HepG2 (cell line): ENCODE data around the gene LIN28A. TPM values are rescaled to one million over a fixed set of nuclear protein-coding genes. Genes with fewer than 3 reads are reported as not detected.

ENCODE experiments used
- ATAC-seq: fragments of 200-7000 bp; cut with Tn5 transposase; 3 replicates; pipeline ENCODE4 v1.9.1; 2020; ENCODE audit warnings: mild to moderate bottlenecking, moderate library complexity
- BruUV-seq: library from RNA; stranded (reverse); fragments of 400-500 nt; replicated peaks from 2 replicates; lab custom pipeline; 2021; lab: Mats Ljungman, UMichigan
- CTCF ChIA-PET: fragments of 300-600 bp; formaldehyde crosslinking; extraction: SDS; loops from one replicate; lab custom pipeline; 2021; ENCODE audit warnings: low total read pairs, inconsistent platforms, low intra/inter-chr PET ratio; lab: Yijun Ruan, JAX
- POLR2A ChIA-PET: fragments of 350-600 bp; sonication (Branson Sonifier 250); formaldehyde crosslinking; loops from one replicate; lab custom pipeline; 2020; ENCODE audit warnings: antibody characterized with exemption, inconsistent platforms; lab: Yijun Ruan, JAX
- DNase-seq: peaks from one replicate; pipeline ENCODE4 v3.0.0-alpha.2; 2015; ENCODE audit warnings: low spot score
- FAIRE-seq: peaks from 3 replicates; lab custom pipeline; 2011; peaks lifted over from hg19 to GRCh38; lab: Jason Lieb, UNC
- H2AFZ ChIP-seq: one replicate; pipeline ENCODE4 v1.6.1; 2011; ENCODE audit warnings: low read length, inconsistent platforms
- H3K27ac ChIP-seq: fragments of 300-600 bp; 3 replicates; pipeline ENCODE4 v1.8.0; 2011; ENCODE audit warnings: mixed run types, mild to moderate bottlenecking, mixed read lengths, low read length, inconsistent platforms; ENCODE audit not compliant: insufficient read depth; ENCODE audit errors: extremely low read length
- H3K27me3 ChIP-seq, 2 experiments: fragments of 200-600 bp in 1 of 2; 2 replicates in 1 of 2; 3 replicates in 1 of 2; pipeline versions ENCODE4 v1.6.0 to v1.8.0; 2011; ENCODE audit warnings: low read length in 2 of 2, mild to moderate bottlenecking in 2 of 2, moderate library complexity in 2 of 2, inconsistent platforms in 1 of 2; ENCODE audit not compliant: insufficient read depth in 2 of 2, control insufficient read depth in 1 of 2
- H3K36me3 ChIP-seq, 2 experiments: fragments of 200-600 bp in 1 of 2; replicated peaks in 1 of 2; 2 replicates in 1 of 2; 3 replicates in 1 of 2; pipeline versions ENCODE4 v1.5.1 to v1.8.0; 2011; ENCODE audit warnings: low read length in 2 of 2, inconsistent platforms in 1 of 2; ENCODE audit not compliant: insufficient read depth in 2 of 2, control insufficient read depth in 1 of 2
- H3K4me1 ChIP-seq: 2 replicates; pipeline ENCODE4 v1.5.1; 2012; ENCODE audit warnings: low read length, inconsistent platforms; ENCODE audit not compliant: insufficient read depth
- H3K4me2 ChIP-seq: 2 replicates; pipeline ENCODE4 v1.6.0; 2011; ENCODE audit warnings: low read depth, low read length, inconsistent platforms
- H3K4me3 ChIP-seq, 3 experiments: fragments of 200-600 bp in 1 of 3; sonication (generic), shearing (Covaris generic) in 1 of 3; replicated peaks in 1 of 3; 2 replicates each; pipeline ENCODE4 v1.5.1; 2011 to 2016; ENCODE audit warnings: low read length in 3 of 3, inconsistent platforms in 2 of 3, low read depth in 2 of 3, mild to moderate bottlenecking in 2 of 3, control low read depth in 1 of 3, mixed read lengths in 1 of 3; ENCODE audit not compliant: insufficient read depth in 1 of 3
- H3K79me2 ChIP-seq: one replicate; pipeline ENCODE4 v1.6.1; 2011; ENCODE audit warnings: low read length, inconsistent platforms; ENCODE audit not compliant: insufficient read depth
- H3K9ac ChIP-seq: 2 replicates; pipeline ENCODE4 v1.6.0; 2011; ENCODE audit warnings: mild to moderate bottlenecking, low read depth, low read length, inconsistent platforms; ENCODE audit not compliant: insufficient read depth
- H3K9me3 ChIP-seq: 2 replicates; pipeline ENCODE4 v1.5.1; 2012; ENCODE audit warnings: mild to moderate bottlenecking, low read length
- H4K20me1 ChIP-seq: 2 replicates; pipeline ENCODE4 v1.6.0; 2011; ENCODE audit warnings: inconsistent platforms, mild to moderate bottlenecking, low read length, moderate library complexity; ENCODE audit not compliant: insufficient read depth
- ELF1 ChIP-seq: sonication (generic); formaldehyde crosslinking; IDR thresholded peaks from 2 replicates; pipeline ENCODE4 v1.4.0; 2020; ENCODE audit warnings: missing genetic modification reagents
- ERF ChIP-seq: IDR thresholded peaks from 2 replicates; pipeline ENCODE4 v1.6.1; 2018; ENCODE audit warnings: missing biosample characterization, missing genetic modification reagents
- HNRNPH1 ChIP-seq: fragments of 200-400 bp; formaldehyde crosslinking; optimal IDR thresholded peaks from 2 replicates; pipeline ENCODE3; 2017; ENCODE audit warnings: mild to moderate bottlenecking, low read depth, low read length
- HNRNPL ChIP-seq: fragments of 200-400 bp; formaldehyde crosslinking; IDR thresholded peaks from 2 replicates; pipeline ENCODE4 v1.6.1; 2017; ENCODE audit warnings: mild to moderate bottlenecking, low read depth, low read length
- KAT8 ChIP-seq: IDR thresholded peaks from 2 replicates; pipeline ENCODE4 v1.6.1; 2016; ENCODE audit warnings: missing genetic modification reagents, missing compliant biosample characterization
- NFYC ChIP-seq: IDR thresholded peaks from 2 replicates; pipeline ENCODE4 v1.6.1; 2016; ENCODE audit warnings: missing genetic modification reagents, missing compliant biosample characterization
- PCBP1 ChIP-seq: fragments of 200-400 bp; formaldehyde crosslinking; IDR thresholded peaks from 2 replicates; pipeline ENCODE4 v1.6.1; 2017; ENCODE audit warnings: mild to moderate bottlenecking, low read depth, low read length, borderline replicate concordance
- SALL1 ChIP-seq: sonication (generic); formaldehyde crosslinking; IDR thresholded peaks from 2 replicates; pipeline ENCODE4 v1.8.0; 2022; ENCODE audit warnings: mild to moderate bottlenecking, missing genetic modification reagents
- SMYD3 ChIP-seq: sonication (generic); formaldehyde crosslinking; IDR thresholded peaks from 2 replicates; pipeline ENCODE4 v1.8.1; 2023; ENCODE audit warnings: mild to moderate bottlenecking, missing genetic modification reagents
- SRF ChIP-seq: IDR thresholded peaks from 2 replicates; pipeline ENCODE4 v1.6.1; 2011; ENCODE audit warnings: mild to moderate bottlenecking, low read depth, low read length, moderate library complexity
- SYNCRIP ChIP-seq: fragments of 200-400 bp; formaldehyde crosslinking; IDR thresholded peaks from 2 replicates; pipeline ENCODE4 v1.6.1; 2018; ENCODE audit warnings: mild to moderate bottlenecking, low read depth, low read length; ENCODE audit not compliant: insufficient read depth
- ZNF549 ChIP-seq: sonication (generic); formaldehyde crosslinking; IDR thresholded peaks from 2 replicates; pipeline ENCODE4 v1.5.0; 2020; ENCODE audit warnings: missing genetic modification reagents
- ZNF614 ChIP-seq: IDR thresholded peaks from 2 replicates; pipeline ENCODE4 v1.6.1; 2018; ENCODE audit warnings: missing biosample characterization, missing genetic modification reagents, inconsistent platforms, borderline replicate concordance
- ZNF615 ChIP-seq: sonication (generic); formaldehyde crosslinking; IDR thresholded peaks from 2 replicates; pipeline ENCODE4 v1.5.0; 2020; ENCODE audit warnings: mild to moderate bottlenecking, missing genetic modification reagents, borderline replicate concordance
- ZNF816 ChIP-seq: sonication (generic); formaldehyde crosslinking; IDR thresholded peaks from 2 replicates; pipeline ENCODE4 v1.8.0; 2022; ENCODE audit warnings: missing genetic modification reagents, mild to moderate bottlenecking, borderline replicate concordance
- ZSCAN29 ChIP-seq: sonication (generic); formaldehyde crosslinking; conservative IDR thresholded peaks from 2 replicates; pipeline ENCODE4 v1.4.0; 2020; ENCODE audit warnings: mild to moderate bottlenecking, missing genetic modification reagents
- WGBS: methylation state at CpG from one replicate; pipeline ENCODE4 v1.1.6; 2017; ENCODE audit warnings: low lambda C conversion rate; 5-methylcytosine and 5-hydroxymethylcytosine counted together
- in situ Hi-C: cut with HindIII; loops from 2 replicates; pipeline ENCODE4 v1.10.0; 2017; ENCODE audit warnings: low pct_unique_long_range_greater_than_20kb; ENCODE audit not compliant: extremely low pct_ligation_motif_present
- intact Hi-C: fragments of 100-400 bp; cut with micrococcal nuclease; formaldehyde crosslinking; loops from one replicate; pipeline ENCODE4 v1.10.0; 2022; ENCODE audit not compliant: unreplicated experiment
- polyA plus RNA-seq, 8 experiments: library from polyadenylated mRNA; depleted of rRNA in 3 of 8; stranded (reverse) in 7 of 8; unstranded in 1 of 8; fragments of >200 nt; fragmentation: Illumina TruSeq in 4 of 8; extraction: Trizol in 4 of 8; gene quantifications; 2 replicates each; pipeline versions ENCODE4 v1.2.1 to v1.2.3, GENCODE V29; 2011 to 2016; ENCODE audit warnings: low read depth in 4 of 8, missing spikeins in 1 of 8, mixed read lengths in 1 of 8; ENCODE audit not compliant: insufficient read depth in 1 of 8
- total RNA-seq, 5 experiments: library from RNA; depleted of rRNA; stranded (reverse); fragments of >200 nt; fragmentation: Illumina TruSeq; extraction: Trizol; gene quantifications; 2 replicates each; pipeline ENCODE4 v1.2.3, GENCODE V29; 2016; ENCODE audit warnings: low read depth in 1 of 5
- TF ChIP-seq, protein P1 (sequence below): sonication (generic); formaldehyde crosslinking; IDR thresholded peaks from 2 replicates; pipeline ENCODE4 v1.4.0; 2020; ENCODE audit warnings: mild to moderate bottlenecking, missing genetic modification reagents
- TF ChIP-seq, protein P2 (sequence below): sonication (generic); formaldehyde crosslinking; IDR thresholded peaks from 2 replicates; pipeline ENCODE4 v1.4.0; 2020; ENCODE audit warnings: missing genetic modification reagents

LIN28A gene
- total and polyA plus RNA-seq, 2 of the 13 experiments (the other 11 are each of a cell fraction or from before 2014, with no cell fraction given), result not detected

DNA sequence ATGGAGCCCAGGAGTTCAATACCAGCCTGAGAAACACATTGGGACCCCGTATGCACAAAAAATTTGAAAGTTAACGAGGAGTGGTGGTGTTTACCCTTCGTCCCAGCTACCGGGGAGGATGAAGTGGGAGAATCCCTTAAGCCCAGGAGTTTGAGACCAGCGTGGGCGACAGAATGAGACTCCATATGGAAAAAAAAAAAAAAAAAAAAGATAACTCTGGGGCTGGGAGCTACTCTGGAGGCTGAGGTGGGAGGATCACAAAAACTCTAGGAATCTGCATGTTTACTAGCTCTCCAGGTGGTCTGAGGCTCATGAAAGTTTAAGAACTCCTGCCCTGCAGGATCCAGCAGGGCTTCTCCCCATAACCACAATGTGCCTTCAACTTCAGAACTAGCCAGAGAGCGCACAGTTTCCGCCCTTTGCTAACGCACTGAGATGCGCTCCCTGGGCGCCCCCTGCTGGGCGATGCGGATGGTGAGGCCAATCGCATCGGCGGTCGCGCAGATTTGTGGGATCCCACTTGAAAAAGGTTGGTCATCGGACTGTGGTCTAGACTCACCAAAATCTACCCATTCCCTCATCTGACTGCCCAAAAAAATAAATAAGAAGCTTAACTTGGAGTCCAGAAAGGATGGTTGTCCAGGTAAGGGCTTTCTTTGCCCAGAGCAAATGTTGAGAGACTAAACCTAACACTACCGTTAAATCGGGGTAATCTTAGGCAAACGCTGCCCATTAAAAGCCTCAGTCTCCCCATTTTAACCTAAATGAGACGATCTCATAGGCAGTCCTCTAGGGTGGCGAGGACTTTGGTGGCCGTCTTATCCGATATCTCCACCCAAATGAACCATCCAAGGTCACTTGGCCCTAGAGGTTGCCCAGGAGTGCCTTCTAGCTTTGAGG lies 46.8 kb upstream of the LIN28A start:
- Histone ChIP-seq H3K27me3 (peaks cover 0 to 1% of the 10 kb centered on the region in 2 experiments; a peak in 2 of 5 replicates), H3K27ac (no peak overlapping the region), H3K36me3 (no peaks in the 10 kb centered on the region; a peak in 1 of 5 replicates), H3K4me1 (peaks cover 57% of the 10 kb centered on the region), H2AFZ (peak overlapping the region; percentile 55), H3K79me2 (no peaks in the 10 kb centered on the region), H3K4me2 (peak overlapping the region; percentile 52), H4K20me1 (no peaks in the 10 kb centered on the region), H3K4me3 (0 out of 6 replicates have a peak overlapping the region, but pooled peaks of 1 of the 3 experiments have one; percentile 18), H3K9me3 (no peaks in the 10 kb centered on the region), H3K9ac (no peak overlapping the region)
- CTCF ChIA-PET, result interaction anchor here (1.0 to 4.0 kb wide), 7 partner anchors 28 to 175 kb away, joined by 3 to 51 read pairs (median 11); no protein-coding TSS in a partner anchor
- POLR2A ChIA-PET, result interaction anchor here (1.2 to 1.4 kb wide), 3 partner anchors 11 to 78 kb away, joined by 3 to 11 read pairs (median 4); no protein-coding TSS in a partner anchor
- peak; percentile 90 for FAIRE-seq
- peak; percentile 71 for DNase-seq
- in situ Hi-C loops (loop anchor here (5.0 kb wide), 2 partner anchors 41 to 76 kb away; no protein-coding TSS in a partner anchor), intact Hi-C loops (loop anchor here (1.0 to 2.0 kb wide), 2 partner anchors 43 to 78 kb away; no protein-coding TSS in a partner anchor)
- peak; percentile 77 for ATAC-seq
- BruUV-seq, result no TSS peak
- WGBS, result 20% methylated on average over 19 of the region's 26 CpGs
- TF ChIP-seq SRF, result no peak
- TF ChIP-seq ZNF615 (CRISPR knock-in tag), result no peak
- peak; percentile 65; the same call in 1 of the 2 replicates for TF ChIP-seq SALL1
- TF ChIP-seq, protein P1, sequence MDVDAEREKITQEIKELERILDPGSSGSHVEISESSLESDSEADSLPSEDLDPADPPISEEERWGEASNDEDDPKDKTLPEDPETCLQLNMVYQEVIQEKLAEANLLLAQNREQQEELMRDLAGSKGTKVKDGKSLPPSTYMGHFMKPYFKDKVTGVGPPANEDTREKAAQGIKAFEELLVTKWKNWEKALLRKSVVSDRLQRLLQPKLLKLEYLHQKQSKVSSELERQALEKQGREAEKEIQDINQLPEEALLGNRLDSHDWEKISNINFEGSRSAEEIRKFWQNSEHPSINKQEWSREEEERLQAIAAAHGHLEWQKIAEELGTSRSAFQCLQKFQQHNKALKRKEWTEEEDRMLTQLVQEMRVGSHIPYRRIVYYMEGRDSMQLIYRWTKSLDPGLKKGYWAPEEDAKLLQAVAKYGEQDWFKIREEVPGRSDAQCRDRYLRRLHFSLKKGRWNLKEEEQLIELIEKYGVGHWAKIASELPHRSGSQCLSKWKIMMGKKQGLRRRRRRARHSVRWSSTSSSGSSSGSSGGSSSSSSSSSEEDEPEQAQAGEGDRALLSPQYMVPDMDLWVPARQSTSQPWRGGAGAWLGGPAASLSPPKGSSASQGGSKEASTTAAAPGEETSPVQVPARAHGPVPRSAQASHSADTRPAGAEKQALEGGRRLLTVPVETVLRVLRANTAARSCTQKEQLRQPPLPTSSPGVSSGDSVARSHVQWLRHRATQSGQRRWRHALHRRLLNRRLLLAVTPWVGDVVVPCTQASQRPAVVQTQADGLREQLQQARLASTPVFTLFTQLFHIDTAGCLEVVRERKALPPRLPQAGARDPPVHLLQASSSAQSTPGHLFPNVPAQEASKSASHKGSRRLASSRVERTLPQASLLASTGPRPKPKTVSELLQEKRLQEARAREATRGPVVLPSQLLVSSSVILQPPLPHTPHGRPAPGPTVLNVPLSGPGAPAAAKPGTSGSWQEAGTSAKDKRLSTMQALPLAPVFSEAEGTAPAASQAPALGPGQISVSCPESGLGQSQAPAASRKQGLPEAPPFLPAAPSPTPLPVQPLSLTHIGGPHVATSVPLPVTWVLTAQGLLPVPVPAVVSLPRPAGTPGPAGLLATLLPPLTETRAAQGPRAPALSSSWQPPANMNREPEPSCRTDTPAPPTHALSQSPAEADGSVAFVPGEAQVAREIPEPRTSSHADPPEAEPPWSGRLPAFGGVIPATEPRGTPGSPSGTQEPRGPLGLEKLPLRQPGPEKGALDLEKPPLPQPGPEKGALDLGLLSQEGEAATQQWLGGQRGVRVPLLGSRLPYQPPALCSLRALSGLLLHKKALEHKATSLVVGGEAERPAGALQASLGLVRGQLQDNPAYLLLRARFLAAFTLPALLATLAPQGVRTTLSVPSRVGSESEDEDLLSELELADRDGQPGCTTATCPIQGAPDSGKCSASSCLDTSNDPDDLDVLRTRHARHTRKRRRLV (CRISPR knock-in tag), result no peak
- no peak for TF ChIP-seq NFYC (CRISPR knock-in tag)
- TF ChIP-seq ZSCAN29 (CRISPR knock-in tag), result no peak
- peak; percentile 55 for TF ChIP-seq ELF1 (CRISPR knock-in tag)
- TF ChIP-seq ZNF816, result no peak
- TF ChIP-seq KAT8, result peak; percentile 40; the same call in 1 of the 2 replicates
- TF ChIP-seq SYNCRIP, result no peak
- TF ChIP-seq, protein P2, sequence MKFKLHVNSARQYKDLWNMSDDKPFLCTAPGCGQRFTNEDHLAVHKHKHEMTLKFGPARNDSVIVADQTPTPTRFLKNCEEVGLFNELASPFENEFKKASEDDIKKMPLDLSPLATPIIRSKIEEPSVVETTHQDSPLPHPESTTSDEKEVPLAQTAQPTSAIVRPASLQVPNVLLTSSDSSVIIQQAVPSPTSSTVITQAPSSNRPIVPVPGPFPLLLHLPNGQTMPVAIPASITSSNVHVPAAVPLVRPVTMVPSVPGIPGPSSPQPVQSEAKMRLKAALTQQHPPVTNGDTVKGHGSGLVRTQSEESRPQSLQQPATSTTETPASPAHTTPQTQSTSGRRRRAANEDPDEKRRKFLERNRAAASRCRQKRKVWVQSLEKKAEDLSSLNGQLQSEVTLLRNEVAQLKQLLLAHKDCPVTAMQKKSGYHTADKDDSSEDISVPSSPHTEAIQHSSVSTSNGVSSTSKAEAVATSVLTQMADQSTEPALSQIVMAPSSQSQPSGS, result peak; percentile 36; the same call in 1 of the 2 replicates
- TF ChIP-seq ZNF614 (CRISPR knock-in tag), result no peak
- TF ChIP-seq ERF (CRISPR knock-in tag), result peak; percentile 48; the same call in 1 of the 2 replicates
- no peak for TF ChIP-seq PCBP1
- TF ChIP-seq ZNF549 (CRISPR knock-in tag), result no peak
- TF ChIP-seq HNRNPL, result no peak
- TF ChIP-seq SMYD3 (CRISPR knock-in tag), result no peak
- TF ChIP-seq HNRNPH1, result no peak
